ENCODE data around the gene HAUS5.

HAUS5 gene

GRCh38 chr19:35643255-35644205 lies 31.0 kb downstream of the HAUS5 start:
- peak; percentile 67 for ATAC-seq
- TF ChIP-seq BACH2 (CRISPR knock-in tag; IDR thresholded peaks at IDR 0.05; ENCODE audit: borderline replicate concordance) (no peak), CSRNP3 (CRISPR knock-in tag; IDR thresholded peaks at IDR 0.05) (no peak), POU6F1 (CRISPR knock-in tag; IDR thresholded peaks at IDR 0.05; ENCODE audit: borderline replicate concordance, low read depth) (0 out of 2 replicates have a peak, but pooled peaks have one; percentile 23), CREB5 (CRISPR knock-in tag; IDR thresholded peaks at IDR 0.05; ENCODE audit: low read depth) (no peak), PATZ1 (CRISPR knock-in tag; IDR thresholded peaks at IDR 0.05; ENCODE audit: borderline replicate concordance) (peak; percentile 59; the same call in 1 of the 2 replicates)

- ATAC-seq, result peak; percentile 87
- 0 out of 2 replicates have a peak, but pooled peaks have one; percentile 22 for TF ChIP-seq PATZ1 (CRISPR knock-in tag; IDR thresholded peaks at IDR 0.05; ENCODE audit: borderline replicate concordance)
- no peak for TF ChIP-seq OSR1 (CRISPR knock-in tag; IDR thresholded peaks at IDR 0.05)
- TF ChIP-seq ZNF70 (CRISPR knock-in tag; IDR thresholded peaks at IDR 0.05), result no peak
Measured at GRCh38 chr19:35644206-35644986, 31.9 kb downstream of the HAUS5 start.

GRCh38 chr19:35644987-35645679 lies 32.6 kb downstream of the HAUS5 start:
- TF ChIP-seq GLIS3 (CRISPR knock-in tag; IDR thresholded peaks at IDR 0.05) (no peak), ARNTL (CRISPR knock-in tag; IDR thresholded peaks at IDR 0.05; ENCODE audit: borderline replicate concordance, low read depth) (no peak), OSR1 (CRISPR knock-in tag; IDR thresholded peaks at IDR 0.05) (no peak)
- peak; percentile 14 for ATAC-seq

GRCh38 chr19:35645680-35646511 lies 33.4 kb downstream of the HAUS5 start:
- no peak for ATAC-seq
- TF ChIP-seq PATZ1 (CRISPR knock-in tag; IDR thresholded peaks at IDR 0.05; ENCODE audit: borderline replicate concordance) (no peak), ZNF8 (CRISPR knock-in tag; IDR thresholded peaks at IDR 0.05) (no peak), CSDC2 (CRISPR knock-in tag; IDR thresholded peaks at IDR 0.05) (no peak), PPARA (CRISPR knock-in tag; IDR thresholded peaks at IDR 0.05; ENCODE audit: borderline replicate concordance) (no peak)

Data from SK-N-SH treated with all-trans-retinoic acid at 6 μM for 48 hours (cell line).